ENCODE results near the gene SLCO6A1.

SLCO6A1 gene

GRCh38 chr5:102451082-102451481 lies 47.7 kb downstream of the SLCO6A1 start:
- DNase-seq, result no peak

GRCh38 chr5:102450313-102450990 lies 48.3 kb downstream of the SLCO6A1 start:
- no peak for DNase-seq

GRCh38 chr5:102433473-102433872 lies 65.3 kb downstream of the SLCO6A1 start:
- no peak for DNase-seq

- DNase-seq, result no peak
Measured at GRCh38 chr5:102421647-102422046, 77.2 kb downstream of the SLCO6A1 start.

DNA sequence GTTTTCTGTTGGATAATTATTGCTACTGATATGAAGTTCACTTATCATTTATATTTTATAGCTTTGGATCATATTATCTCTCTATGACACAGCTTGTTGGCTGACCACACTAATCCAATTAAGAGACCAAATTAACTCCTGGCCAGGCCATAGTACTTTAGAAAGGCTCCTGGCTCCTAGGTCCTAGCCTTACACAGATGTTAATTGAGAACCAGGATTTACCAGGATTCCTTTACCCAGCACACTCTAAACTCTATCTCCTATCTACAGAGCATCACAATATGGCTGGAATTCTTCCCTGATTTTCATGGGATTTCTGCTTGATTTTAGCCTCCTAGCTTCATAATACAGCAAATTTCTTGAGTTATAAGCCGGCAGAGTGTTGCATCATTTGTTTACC lies 80.3 kb downstream of the SLCO6A1 start:
- DNase-seq, result no peak

- no peak for DNase-seq
Measured at GRCh38 chr5:102414448-102414847, 84.4 kb downstream of the SLCO6A1 start.

DNA sequence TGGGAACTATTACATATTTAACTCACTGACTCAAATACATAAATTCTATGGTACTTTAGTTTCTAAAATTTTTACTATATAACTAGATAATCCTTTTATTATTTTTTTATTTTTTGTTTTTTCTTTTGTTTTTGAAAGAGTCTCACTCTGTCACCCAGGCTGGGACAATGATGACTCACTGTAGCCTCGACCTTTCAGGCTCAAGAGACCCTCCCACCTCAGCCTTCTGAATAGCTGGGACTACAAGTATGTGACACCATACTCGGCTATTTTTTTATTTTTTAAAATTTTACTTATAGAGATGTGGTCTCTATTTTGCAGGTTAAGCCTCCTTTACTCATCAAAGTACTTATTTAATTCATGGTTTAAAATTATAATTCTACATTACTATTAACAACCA lies 110.6 kb downstream of the SLCO6A1 start:
- DNase-seq, result no peak

DNA sequence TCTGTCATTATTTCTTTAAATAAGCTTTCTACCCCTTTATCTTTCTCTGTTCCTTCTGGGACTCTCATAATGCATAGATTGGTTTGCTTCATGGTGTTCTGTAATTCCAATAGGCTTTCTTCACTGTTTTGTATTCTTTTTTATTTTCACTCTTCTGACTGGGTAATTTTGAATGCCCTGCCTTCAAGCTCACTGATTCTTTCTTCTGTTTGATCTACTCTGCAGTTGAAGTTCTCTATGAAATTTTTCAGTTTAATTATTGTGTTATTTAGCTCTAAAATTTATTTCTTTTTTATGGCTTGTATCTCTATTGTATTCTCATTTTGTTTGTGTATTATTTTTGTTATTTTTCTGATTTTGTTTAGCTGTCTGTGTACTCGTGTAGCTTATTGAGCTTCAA lies 113.4 kb downstream of the SLCO6A1 start:
- DNase-seq, result no peak

- DNase-seq, result no peak
Measured at GRCh38 chr5:102380174-102380573, 118.6 kb downstream of the SLCO6A1 start.

- DNase-seq, result no peak
Measured at GRCh38 chr5:102375876-102376275, 122.9 kb downstream of the SLCO6A1 start.

GRCh38 chr5:102375272-102375671 lies 123.5 kb downstream of the SLCO6A1 start:
- DNase-seq, result no peak

DNA sequence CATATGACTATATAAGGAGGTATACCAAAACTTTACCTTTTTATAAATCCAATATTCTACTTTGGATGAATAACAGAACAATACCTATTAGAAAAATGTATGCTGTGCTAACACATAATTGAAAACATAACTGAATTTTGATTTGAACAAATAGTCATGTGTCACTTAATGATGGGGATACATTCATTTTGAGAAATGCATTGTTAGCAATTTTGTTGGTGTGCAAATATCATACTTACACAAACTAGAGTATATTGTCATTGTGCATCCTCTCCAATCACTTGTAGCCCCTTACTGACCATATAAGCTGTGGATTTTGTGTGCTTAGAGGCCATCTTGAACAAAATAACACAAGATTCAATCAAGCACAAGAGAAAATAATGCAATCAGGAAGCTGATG lies 130.4 kb downstream of the SLCO6A1 start:
- no peak for DNase-seq

GRCh38 chr5:102341681-102342288 lies 157.0 kb downstream of the SLCO6A1 start:
- no peak for DNase-seq

DNA sequence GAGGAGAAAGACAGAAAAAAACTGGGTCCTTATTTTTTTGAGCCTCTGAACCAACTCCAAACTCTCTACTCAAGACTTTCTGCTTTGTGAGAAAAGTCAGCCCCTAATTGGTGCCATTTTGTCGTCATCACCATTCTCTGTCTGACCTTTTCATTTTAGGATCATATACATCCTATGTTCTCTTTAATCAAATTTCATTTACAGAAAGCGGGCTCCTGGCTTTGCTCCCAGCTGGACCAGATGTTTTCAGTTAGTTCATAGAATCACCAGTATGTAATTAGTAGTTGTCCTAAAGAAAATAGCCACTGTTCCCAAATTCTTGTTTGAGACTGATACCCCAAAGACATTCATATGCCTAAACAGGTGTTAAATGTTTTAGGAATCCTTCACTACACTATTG lies 174.1 kb downstream of the SLCO6A1 start:
- DNase-seq, result no peak

Data from CD4-positive, alpha-beta T cell treated with Interleukin-12 subunit alpha and Interleukin-12 subunit beta, for 1 hour (primary cell).